GM23338 (cell line): ENCODE results near the gene MUC5B. TPM values are rescaled to one million over a fixed set of nuclear protein-coding genes. Genes with fewer than 3 reads are reported as not detected.

Source experiments
- ATAC-seq: fragments of 200-7000 bp; cut with Tn5 transposase; 3 replicates; pipeline ENCODE4 v1.9.1; 2020
- DNase-seq: peaks from one replicate; pipeline ENCODE4 v3.0.0-alpha.2; 2015; ENCODE audit warnings: low spot score
- H2AFZ ChIP-seq: fragments of 200-600 bp; sonication (generic); 2 replicates; pipeline ENCODE4 v1.8.0; 2016; ENCODE audit warnings: antibody characterized with exemption, mild to moderate bottlenecking, moderate library complexity
- H3F3A ChIP-seq: fragments of 200-600 bp; sonication (generic); replicated peaks from 2 replicates; pipeline ENCODE4 v1.8.0; 2017; ENCODE audit warnings: antibody characterized with exemption, mixed run types, low read depth
- H3K27ac ChIP-seq: fragments of 200-600 bp; sonication (generic); 2 replicates; pipeline ENCODE4 v1.6.1; 2016; ENCODE audit warnings: low read depth
- H3K27me3 ChIP-seq: fragments of 200-600 bp; sonication (generic); 2 replicates; pipeline ENCODE4 v1.8.0; 2016; ENCODE audit warnings: mild to moderate bottlenecking, mixed run types, moderate library complexity; ENCODE audit not compliant: insufficient read depth
- H3K36me3 ChIP-seq: fragments of 200-600 bp; sonication (generic); 2 replicates; pipeline ENCODE4 v1.8.0; 2016; ENCODE audit warnings: mild to moderate bottlenecking; ENCODE audit not compliant: insufficient read depth
- H3K4me1 ChIP-seq: fragments of 200-600 bp; sonication (generic); 2 replicates; pipeline ENCODE4 v1.8.0; 2016; ENCODE audit warnings: mild to moderate bottlenecking, moderate library complexity; ENCODE audit not compliant: insufficient read depth
- H3K4me2 ChIP-seq: fragments of 200-600 bp; sonication (generic); 2 replicates; pipeline ENCODE4 v1.7.1; 2017; ENCODE audit warnings: mixed run types
- H3K4me3 ChIP-seq: fragments of 200-600 bp; sonication (generic); 2 replicates; pipeline ENCODE4 v1.6.1; 2016; ENCODE audit warnings: mixed run types
- H3K79me2 ChIP-seq: fragments of 200-600 bp; sonication (generic); replicated peaks from 2 replicates; pipeline ENCODE4 v1.8.0; 2017; ENCODE audit warnings: mild to moderate bottlenecking; ENCODE audit not compliant: insufficient read depth
- H3K9me2 ChIP-seq: fragments of 200-600 bp; sonication (generic); 2 replicates; pipeline ENCODE4 v1.8.0; 2017; ENCODE audit not compliant: insufficient read depth
- H4K20me1 ChIP-seq: fragments of 200-600 bp; sonication (generic); replicated peaks from 2 replicates; pipeline ENCODE4 v1.8.0; 2017; ENCODE audit warnings: mild to moderate bottlenecking; ENCODE audit not compliant: insufficient read depth
- H3K27ac Mint-ChIP-seq: 2 replicates; pipeline ENCODE4 v1.8.0; 2020; ENCODE audit warnings: inconsistent platforms, mild to moderate bottlenecking, moderate library complexity, mixed read lengths
- H3K27me3 Mint-ChIP-seq: 3 replicates; pipeline ENCODE4 v1.8.0; 2022; ENCODE audit warnings: low read depth, mild to moderate bottlenecking, moderate library complexity, mixed read lengths, inconsistent platforms; ENCODE audit not compliant: insufficient read depth, poor library complexity
- H3K36me3 Mint-ChIP-seq: 3 replicates; pipeline ENCODE4 v1.8.0; 2021; ENCODE audit warnings: low read depth, mild to moderate bottlenecking, inconsistent platforms, moderate library complexity, mixed read lengths
- H3K4me1 Mint-ChIP-seq: 3 replicates; pipeline ENCODE4 v1.8.0; 2020; ENCODE audit warnings: mild to moderate bottlenecking, inconsistent platforms, mixed read lengths
- H3K4me3 Mint-ChIP-seq: 3 replicates; pipeline ENCODE4 v1.8.0; 2021; ENCODE audit warnings: moderate library complexity, mild to moderate bottlenecking, inconsistent platforms, mixed read lengths
- H3K9me3 Mint-ChIP-seq: 3 replicates; pipeline ENCODE4 v1.8.0; 2020; ENCODE audit warnings: moderate library complexity, mild to moderate bottlenecking, inconsistent platforms, mixed read lengths
- CREB1 ChIP-seq: fragments of 250-450 bp; sonication (Bioruptor Pico); IDR thresholded peaks from 2 replicates; pipeline ENCODE4 v1.5.0; 2020; ENCODE audit warnings: low read depth, mild to moderate bottlenecking, moderate library complexity
- CTCF ChIP-seq, 2 experiments: fragments of 200-600 bp in 1 of 2; sonication (generic) in 1 of 2; conservative IDR thresholded peaks; 2 replicates each; pipeline versions ENCODE4 v1.5.1 to v1.6.1; 2016 to 2017; ENCODE audit warnings: antibody characterized with exemption in 2 of 2, low read depth in 2 of 2, mild to moderate bottlenecking in 2 of 2, moderate library complexity in 1 of 2
- ETS1 ChIP-seq: IDR thresholded peaks from 2 replicates; pipeline ENCODE4 v1.6.1; 2016; ENCODE audit warnings: antibody characterized with exemption
- EZH2 ChIP-seq: fragments of 200-600 bp; sonication (generic); IDR thresholded peaks from one replicate; pipeline ENCODE4 v1.8.0; 2017; ENCODE audit warnings: antibody characterized with exemption, mild to moderate bottlenecking, low read depth; ENCODE audit not compliant: unreplicated experiment
- EZH2phosphoT487 ChIP-seq: fragments of 200-600 bp; sonication (generic); IDR thresholded peaks from one replicate; pipeline ENCODE4 v1.8.1; 2018; ENCODE audit warnings: antibody characterized with exemption; ENCODE audit not compliant: unreplicated experiment
- JUNB ChIP-seq: IDR thresholded peaks from one replicate; pipeline ENCODE4 v1.6.1; 2016; ENCODE audit warnings: antibody characterized with exemption; ENCODE audit not compliant: unreplicated experiment
- NANOG ChIP-seq: IDR thresholded peaks from 2 replicates; pipeline ENCODE4 v1.6.1; 2016; ENCODE audit warnings: antibody characterized with exemption, borderline replicate concordance
- POLR2AphosphoS5 ChIP-seq: IDR thresholded peaks from 2 replicates; pipeline ENCODE4 v1.6.1; 2016; ENCODE audit warnings: antibody characterized with exemption, low read depth
- REST ChIP-seq: IDR thresholded peaks from one replicate; pipeline ENCODE4 v1.6.1; 2018; ENCODE audit warnings: antibody characterized with exemption; ENCODE audit not compliant: unreplicated experiment
- STAT1 ChIP-seq: IDR thresholded peaks from one replicate; pipeline ENCODE4 v1.6.1; 2016; ENCODE audit warnings: antibody characterized with exemption; ENCODE audit not compliant: unreplicated experiment
- ZNF114 ChIP-seq: fragments of 250-450 bp; sonication (Bioruptor Pico); IDR thresholded peaks from 2 replicates; pipeline ENCODE4 v1.5.0; 2020; ENCODE audit warnings: mild to moderate bottlenecking, moderate library complexity
- ZNF331 ChIP-seq: fragments of 250-450 bp; sonication (Bioruptor Pico); IDR thresholded peaks from 2 replicates; pipeline ENCODE4 v1.5.0; 2020; ENCODE audit warnings: low read depth, mild to moderate bottlenecking, moderate library complexity
- polyA plus RNA-seq: library from polyadenylated mRNA; unstranded; fragments of >200 nt; fragmentation: Nextera tagmentation; extraction: Ambion mirVana; gene quantifications from 2 replicates; pipeline ENCODE4 v1.2.1, GENCODE V29; 2016
- total RNA-seq: library from RNA; depleted of rRNA; stranded (reverse); fragments of >200 nt; shearing (Covaris generic); gene quantifications from 2 replicates; pipeline ENCODE4 v1.2.3, GENCODE V29; 2014
- TF ChIP-seq, protein P1 (sequence below): fragments of 250-450 bp; sonication (Bioruptor Pico); IDR thresholded peaks from 2 replicates; pipeline ENCODE4 v1.5.0; 2020; ENCODE audit warnings: mild to moderate bottlenecking, moderate library complexity

Gene MUC5B
- total and polyA plus RNA-seq, 2 experiments from 2014 or later, result 0.18 to 0.90 TPM

DNA sequence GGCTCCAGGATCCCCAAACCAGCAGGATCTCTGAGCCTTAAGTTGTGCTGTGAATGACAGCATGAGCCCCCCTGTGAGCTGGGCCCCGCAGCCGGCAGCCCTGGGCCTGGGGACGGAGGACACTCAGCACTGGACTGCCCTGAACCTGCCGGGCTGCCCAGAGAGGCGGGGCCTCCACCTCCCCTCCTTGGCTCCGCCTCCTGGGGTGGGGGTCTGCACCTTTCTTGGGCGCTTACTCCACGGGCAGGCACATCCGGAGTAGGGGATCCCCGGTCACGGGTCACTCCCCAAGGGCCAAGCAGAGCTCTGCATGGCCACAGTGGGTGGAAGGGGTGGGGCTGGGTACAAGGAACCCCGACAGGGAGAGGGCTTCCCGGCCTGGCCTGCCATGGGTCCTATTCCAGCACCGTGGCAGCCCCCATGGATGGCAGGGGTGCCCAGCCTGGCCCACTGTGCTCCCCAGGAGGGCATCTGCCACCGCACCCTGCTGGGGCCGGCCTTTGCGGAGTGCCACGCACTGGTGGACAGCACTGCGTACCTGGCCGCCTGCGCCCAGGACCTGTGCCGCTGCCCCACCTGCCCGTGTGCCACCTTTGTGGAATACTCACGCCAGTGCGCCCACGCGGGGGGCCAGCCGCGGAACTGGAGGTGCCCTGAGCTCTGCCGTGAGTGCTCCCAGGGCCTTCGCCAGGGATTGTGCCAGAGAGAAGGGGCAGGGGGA, 5.4 kb downstream of the MUC5B start:
- DNase-seq (no peak), ATAC-seq (0 out of 3 replicates have a peak, but pooled peaks have one; percentile 2)
- no peak overlapping the region for H3K27ac Mint-ChIP-seq
- H3K27me3 Mint-ChIP-seq, result peaks cover 1% of the 10 kb centered on the region
- no peak for TF ChIP-seq CREB1 (CRISPR knock-in tag)
- TF ChIP-seq ZNF331 (CRISPR knock-in tag), result no peak
- no peak for TF ChIP-seq REST
- no peak for TF ChIP-seq STAT1
- TF ChIP-seq ZNF114 (CRISPR knock-in tag), result no peak
- no peak for TF ChIP-seq EZH2
- TF ChIP-seq POLR2AphosphoS5, result no peak
- no peak for TF ChIP-seq NANOG
- no peak for TF ChIP-seq JUNB
- no peak for TF ChIP-seq ETS1
- TF ChIP-seq, protein P1, sequence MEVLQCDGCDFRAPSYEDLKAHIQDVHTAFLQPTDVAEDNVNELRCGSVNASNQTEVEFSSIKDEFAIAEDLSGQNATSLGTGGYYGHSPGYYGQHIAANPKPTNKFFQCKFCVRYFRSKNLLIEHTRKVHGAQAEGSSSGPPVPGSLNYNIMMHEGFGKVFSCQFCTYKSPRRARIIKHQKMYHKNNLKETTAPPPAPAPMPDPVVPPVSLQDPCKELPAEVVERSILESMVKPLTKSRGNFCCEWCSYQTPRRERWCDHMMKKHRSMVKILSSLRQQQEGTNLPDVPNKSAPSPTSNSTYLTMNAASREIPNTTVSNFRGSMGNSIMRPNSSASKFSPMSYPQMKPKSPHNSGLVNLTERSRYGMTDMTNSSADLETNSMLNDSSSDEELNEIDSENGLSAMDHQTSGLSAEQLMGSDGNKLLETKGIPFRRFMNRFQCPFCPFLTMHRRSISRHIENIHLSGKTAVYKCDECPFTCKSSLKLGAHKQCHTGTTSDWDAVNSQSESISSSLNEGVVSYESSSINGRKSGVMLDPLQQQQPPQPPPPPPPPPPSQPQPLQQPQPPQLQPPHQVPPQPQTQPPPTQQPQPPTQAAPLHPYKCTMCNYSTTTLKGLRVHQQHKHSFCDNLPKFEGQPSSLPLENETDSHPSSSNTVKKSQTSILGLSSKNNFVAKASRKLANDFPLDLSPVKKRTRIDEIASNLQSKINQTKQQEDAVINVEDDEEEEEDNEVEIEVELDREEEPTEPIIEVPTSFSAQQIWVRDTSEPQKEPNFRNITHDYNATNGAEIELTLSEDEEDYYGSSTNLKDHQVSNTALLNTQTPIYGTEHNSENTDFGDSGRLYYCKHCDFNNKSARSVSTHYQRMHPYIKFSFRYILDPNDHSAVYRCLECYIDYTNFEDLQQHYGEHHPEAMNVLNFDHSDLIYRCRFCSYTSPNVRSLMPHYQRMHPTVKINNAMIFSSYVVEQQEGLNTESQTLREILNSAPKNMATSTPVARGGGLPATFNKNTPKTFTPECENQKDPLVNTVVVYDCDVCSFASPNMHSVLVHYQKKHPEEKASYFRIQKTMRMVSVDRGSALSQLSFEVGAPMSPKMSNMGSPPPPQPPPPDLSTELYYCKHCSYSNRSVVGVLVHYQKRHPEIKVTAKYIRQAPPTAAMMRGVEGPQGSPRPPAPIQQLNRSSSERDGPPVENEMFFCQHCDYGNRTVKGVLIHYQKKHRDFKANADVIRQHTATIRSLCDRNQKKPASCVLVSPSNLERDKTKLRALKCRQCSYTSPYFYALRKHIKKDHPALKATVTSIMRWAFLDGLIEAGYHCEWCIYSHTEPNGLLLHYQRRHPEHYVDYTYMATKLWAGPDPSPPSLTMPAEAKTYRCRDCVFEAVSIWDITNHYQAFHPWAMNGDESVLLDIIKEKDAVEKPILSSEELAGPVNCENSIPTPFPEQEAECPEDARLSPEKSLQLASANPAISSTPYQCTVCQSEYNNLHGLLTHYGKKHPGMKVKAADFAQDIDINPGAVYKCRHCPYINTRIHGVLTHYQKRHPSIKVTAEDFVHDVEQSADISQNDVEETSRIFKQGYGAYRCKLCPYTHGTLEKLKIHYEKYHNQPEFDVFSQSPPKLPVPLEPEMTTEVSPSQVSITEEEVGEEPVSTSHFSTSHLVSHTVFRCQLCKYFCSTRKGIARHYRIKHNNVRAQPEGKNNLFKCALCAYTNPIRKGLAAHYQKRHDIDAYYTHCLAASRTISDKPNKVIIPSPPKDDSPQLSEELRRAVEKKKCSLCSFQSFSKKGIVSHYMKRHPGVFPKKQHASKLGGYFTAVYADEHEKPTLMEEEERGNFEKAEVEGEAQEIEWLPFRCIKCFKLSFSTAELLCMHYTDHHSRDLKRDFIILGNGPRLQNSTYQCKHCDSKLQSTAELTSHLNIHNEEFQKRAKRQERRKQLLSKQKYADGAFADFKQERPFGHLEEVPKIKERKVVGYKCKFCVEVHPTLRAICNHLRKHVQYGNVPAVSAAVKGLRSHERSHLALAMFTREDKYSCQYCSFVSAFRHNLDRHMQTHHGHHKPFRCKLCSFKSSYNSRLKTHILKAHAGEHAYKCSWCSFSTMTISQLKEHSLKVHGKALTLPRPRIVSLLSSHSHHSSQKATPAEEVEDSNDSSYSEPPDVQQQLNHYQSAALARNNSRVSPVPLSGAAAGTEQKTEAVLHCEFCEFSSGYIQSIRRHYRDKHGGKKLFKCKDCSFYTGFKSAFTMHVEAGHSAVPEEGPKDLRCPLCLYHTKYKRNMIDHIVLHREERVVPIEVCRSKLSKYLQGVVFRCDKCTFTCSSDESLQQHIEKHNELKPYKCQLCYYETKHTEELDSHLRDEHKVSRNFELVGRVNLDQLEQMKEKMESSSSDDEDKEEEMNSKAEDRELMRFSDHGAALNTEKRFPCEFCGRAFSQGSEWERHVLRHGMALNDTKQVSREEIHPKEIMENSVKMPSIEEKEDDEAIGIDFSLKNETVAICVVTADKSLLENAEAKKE (CRISPR knock-in tag), result no peak
- no peak for TF ChIP-seq EZH2phosphoT487
- TF ChIP-seq CTCF (conservative IDR thresholded peaks at IDR 0.05; ENCODE audit: low read depth in 2 of 2), result no peak
- H3K27ac ChIP-seq, result no peak overlapping the region
- H3K36me3 ChIP-seq, result no peaks in the 10 kb centered on the region
- no peak overlapping the region for H3K4me3 ChIP-seq
- H3K9me2 ChIP-seq, result no peaks in the 10 kb centered on the region
- no peak overlapping the region for H2AFZ ChIP-seq
- H3K4me3 Mint-ChIP-seq, result no peak overlapping the region
- H3K36me3 Mint-ChIP-seq, result no peaks in the 10 kb centered on the region
- H3K9me3 Mint-ChIP-seq, result no peaks in the 10 kb centered on the region
- H3K4me1 Mint-ChIP-seq, result peaks cover 3% of the 10 kb centered on the region
- no peaks in the 10 kb centered on the region for H4K20me1 ChIP-seq
- no peaks in the 10 kb centered on the region for H3F3A ChIP-seq
- H3K27me3 ChIP-seq, result no peaks in the 10 kb centered on the region
- no peak overlapping the region for H3K4me2 ChIP-seq
- no peaks in the 10 kb centered on the region for H3K79me2 ChIP-seq
- no peaks in the 10 kb centered on the region for H3K4me1 ChIP-seq
